HL-60/S4 treated with phorbol 12-myristate 13-acetate at 8.2 ng/mL for 4 days and 3 days (cell line): ENCODE measurements around the gene EMC10.

Experiments used
- in situ Hi-C: fragments of 300-500 bp; cut with MboI; formaldehyde crosslinking; loops from 2 replicates; pipeline ENCODE4 v1.15.0; 2022; ENCODE audit warnings: low sequenced_read_pairs

EMC10 gene

GRCh38 chr19:50475736-50476223 lies 527 bp upstream of the EMC10 start:
- in situ Hi-C loops, result no loop called here

GRCh38 chr19:50476907-50477238 lies 566 bp downstream of the EMC10 start:
- in situ Hi-C loops, result no loop called here

DNA sequence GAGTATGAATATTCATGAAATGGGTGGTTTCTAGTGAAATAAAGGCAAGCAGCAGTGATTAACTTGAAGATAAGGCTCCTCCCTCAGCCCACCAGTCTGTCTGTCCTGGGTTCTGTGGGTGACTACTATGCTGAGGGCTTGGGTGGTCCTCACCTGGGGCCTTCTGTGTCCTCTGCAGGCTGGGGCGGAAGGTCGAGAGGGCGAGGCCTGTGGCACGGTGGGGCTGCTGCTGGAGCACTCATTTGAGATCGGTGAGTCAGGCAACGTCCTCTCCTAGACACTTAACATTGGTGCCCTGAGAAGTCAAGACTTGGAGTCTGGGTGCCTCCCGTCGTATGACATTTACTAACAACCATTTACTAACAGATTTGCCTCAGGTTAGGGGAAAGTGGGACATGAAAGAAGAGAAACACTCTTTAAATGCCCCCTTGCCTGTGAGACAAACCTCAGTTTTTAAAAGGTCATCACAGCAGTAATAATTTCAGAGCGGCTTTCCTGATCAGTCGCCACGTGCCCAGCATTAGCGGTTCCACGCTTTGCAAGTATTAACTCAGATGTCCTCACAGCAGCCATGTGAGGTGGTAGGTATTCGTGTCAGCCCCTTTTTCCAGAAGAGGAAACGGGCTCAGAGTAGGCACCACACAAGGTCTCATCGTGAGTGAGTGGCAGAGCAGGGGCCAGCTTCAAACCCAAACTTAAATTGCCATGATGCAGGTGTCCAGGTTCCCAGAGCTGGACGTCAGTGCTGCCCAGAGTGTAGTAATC lies 1.6 kb downstream of the EMC10 start:
- in situ Hi-C loops, result no loop called here

- in situ Hi-C loops, result no loop called here
Measured at GRCh38 chr19:50478901-50479715, 2.8 kb downstream of the EMC10 start.

- in situ Hi-C loops, result no loop called here
Measured at GRCh38 chr19:50479761-50480251, 3.5 kb downstream of the EMC10 start.

GRCh38 chr19:50480281-50481111 lies 4.2 kb downstream of the EMC10 start:
- in situ Hi-C loops, result no loop called here

GRCh38 chr19:50481351-50482149 lies 5.2 kb downstream of the EMC10 start:
- in situ Hi-C loops, result no loop called here

DNA sequence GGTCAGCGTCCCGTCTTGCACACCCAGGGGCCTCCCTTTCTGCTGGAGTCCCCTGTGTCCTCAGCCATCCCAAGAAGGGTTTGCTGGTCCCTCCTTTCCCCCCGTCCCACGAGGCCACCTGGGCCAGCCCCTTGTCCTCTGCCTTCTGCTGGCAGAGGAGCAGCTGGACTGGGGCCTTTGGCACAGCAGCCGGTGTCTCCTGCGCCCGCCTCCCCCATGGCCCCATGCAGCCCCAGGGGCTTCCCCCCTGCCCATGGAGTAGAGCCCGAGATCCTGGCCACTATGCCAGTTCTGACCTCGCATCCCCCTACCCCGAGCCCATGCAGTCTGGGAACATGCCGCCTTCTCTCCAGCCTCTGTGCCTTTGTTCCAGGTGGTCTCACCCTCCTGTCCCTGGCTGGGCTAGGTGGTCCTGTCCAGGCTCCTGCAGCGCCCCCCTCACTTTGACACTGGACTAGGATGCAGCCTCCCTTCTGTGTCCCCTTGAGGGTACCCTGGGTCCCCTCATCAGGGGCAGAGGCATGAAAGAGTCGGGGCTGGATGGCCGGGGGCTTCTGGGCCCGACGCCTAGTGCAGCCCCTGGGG lies 6.1 kb downstream of the EMC10 start:
- in situ Hi-C loops, result no loop called here

DNA sequence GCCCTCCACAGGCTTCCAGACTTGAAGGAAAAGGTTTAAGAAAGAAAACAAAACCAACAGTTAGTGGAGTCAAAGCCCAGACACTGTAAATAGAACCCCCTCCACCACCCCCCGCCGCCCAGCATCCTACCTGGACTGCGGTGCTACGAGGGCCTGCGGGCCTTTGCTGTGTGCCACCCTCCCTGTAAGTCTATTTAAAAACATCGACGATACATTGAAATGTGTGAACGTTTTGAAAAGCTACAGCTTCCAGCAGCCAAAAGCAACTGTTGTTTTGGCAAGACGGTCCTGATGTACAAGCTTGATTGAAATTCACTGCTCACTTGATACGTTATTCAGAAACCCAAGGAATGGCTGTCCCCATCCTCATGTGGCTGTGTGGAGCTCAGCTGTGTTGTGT lies 6.6 kb downstream of the EMC10 start:
- in situ Hi-C loops, result no loop called here

- in situ Hi-C loops, result no loop called here
Measured at GRCh38 chr19:50485284-50485955, 9.1 kb downstream of the EMC10 start.

- in situ Hi-C loops, result no loop called here
Measured at GRCh38 chr19:50486823-50487515, 10.7 kb downstream of the EMC10 start.

DNA sequence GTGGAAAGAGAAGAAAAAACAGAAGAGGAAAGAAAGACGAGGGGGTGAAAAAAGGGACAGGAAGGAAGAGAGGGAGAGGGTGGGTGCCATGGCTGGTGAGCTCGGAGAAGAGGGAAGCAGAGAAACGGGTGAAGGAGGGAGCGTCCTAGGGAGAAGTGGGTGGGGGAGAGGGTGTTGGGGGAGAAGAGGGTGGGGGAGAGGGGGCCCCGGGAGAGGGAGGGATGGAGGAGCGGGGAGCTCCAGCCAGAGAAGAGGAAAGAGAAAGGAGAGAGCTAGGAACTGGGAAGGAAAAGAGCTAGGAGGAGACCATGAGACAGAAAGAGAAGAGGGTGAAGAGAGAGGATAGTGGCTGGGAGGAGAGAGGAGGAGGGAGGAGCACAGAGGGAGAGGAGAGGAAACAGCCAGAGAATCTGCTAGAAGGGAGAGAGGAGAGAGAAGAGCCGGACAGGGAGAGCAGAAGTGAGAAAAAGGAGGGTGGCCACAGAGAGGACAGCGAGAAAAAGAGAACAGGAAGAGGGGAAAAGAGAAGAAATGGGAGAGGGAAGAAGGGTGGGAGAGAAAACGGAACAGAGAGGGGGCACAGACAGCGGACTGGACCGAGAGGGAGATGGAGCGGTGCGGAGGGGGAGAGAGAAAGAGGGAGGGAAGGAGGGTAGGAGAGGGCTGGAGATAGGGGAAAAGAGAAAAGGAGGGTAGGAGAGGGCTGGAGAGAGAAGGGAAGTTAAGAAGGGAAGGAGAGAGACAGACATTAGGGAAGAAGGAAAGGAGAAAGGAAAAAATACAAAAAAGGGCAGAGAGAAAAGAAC lies 12.3 kb downstream of the EMC10 start:
- in situ Hi-C loops, result no loop called here

DNA sequence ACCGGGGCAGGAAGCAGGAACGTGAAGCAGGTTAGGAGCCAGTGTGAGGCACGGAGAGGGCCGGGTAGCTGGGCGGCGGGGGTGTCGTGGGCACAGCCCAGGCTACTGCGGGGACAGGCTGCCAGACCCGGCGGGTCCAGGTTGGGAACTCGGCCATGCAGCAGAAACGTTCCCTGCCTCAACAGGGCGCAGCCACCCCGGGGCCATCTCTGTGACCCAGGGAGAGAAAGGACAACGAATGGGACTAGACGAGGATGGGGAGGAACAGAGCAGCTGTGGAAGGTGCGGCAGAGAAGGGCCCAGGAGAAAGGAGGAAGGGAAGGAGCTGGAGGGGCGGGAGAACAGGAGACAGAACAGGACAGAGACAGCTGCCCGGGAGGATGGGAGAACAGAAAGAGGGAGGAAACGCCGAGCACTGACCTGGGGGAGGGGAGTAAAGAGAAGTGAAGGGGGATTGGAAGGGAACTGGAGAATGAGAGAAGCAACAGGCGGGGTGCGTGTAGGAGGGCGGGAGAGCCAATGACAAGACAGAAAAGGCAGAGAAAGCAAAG lies 13.2 kb downstream of the EMC10 start:
- in situ Hi-C loops, result no loop called here

- in situ Hi-C loops, result no loop called here
Measured at GRCh38 chr19:50490411-50490811, 14.1 kb downstream of the EMC10 start.

DNA sequence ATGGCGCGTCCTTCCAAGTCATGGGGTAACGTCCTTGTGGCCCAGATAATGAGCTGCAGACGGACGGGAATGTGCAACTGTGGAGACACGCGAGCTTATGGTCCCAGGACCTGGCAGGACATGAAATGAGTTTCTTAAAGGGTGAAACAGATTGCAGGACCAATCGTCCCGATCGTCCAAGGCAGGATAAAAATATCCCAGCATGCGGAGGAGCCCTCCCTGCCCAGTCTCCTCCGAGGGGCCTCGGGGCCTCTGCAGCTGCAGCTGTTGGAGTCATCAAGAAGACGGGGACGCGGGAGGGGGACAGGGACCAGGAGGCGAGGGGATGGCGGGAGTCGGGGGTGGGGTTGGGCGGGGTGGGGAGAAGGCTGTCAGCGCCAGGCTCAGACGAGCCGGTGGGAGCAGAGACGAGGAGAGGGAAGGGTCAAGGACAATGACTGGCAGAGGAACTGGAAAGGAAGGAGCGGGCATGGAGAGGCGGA lies 14.7 kb downstream of the EMC10 start:
- in situ Hi-C loops, result no loop called here

DNA sequence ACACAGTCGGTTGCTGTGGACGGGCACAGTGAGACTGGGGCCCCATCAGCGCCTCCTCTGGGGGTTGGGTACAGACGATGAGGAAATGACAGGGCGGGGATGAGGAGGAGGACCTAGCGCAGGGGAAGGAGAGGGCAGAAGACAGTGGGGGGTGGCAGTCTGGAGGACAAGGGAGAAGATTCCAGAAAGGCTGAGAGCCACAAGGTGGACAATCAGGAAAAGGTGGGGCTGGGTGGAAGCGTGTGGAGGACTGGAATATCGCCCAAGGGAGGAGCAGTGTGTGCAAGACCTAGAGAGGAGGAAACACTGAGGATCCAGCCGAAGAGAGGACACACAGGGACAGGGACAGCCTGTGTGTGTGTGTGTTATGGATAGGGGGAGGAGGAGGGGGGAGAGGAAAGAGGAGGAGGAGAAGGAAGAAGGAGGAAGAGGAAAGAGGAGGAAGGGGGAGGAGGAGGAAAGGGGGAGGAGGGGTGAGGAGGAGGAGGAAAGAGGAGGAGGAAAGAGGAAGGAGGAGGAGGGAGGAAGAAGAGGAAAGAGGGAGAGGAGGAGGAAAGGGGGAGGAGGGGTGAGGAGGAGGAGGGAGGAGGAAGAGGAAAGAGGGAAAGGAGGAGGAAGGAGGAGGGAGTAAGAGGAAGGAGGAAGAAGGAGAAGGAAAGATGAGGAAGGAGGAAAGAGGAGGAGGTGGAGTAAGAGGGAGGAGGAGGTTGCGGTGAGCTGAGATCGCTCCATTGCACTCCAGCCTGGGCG lies 16.2 kb downstream of the EMC10 start:
- in situ Hi-C loops, result no loop called here

DNA sequence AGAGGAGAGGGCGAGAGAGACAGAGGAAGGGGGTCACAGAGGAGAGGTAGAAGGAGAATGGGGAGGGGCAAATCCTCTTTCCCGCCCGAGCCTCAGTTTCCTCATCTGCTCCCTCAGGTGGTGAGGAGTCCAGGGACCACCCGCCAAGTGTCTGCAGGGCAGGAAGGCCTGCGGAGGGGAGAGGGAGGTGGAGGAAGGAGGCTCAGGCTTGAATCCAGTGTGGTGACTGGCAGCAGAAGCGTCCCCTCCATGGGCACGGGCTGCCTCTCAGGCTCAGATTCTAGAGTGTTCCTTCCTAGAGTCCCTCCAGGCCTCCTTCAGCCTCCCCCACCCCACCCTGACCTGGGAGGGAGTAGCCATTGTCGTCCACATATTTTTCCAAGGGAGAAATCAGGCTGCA lies 16.9 kb downstream of the EMC10 start:
- in situ Hi-C loops, result no loop called here
